Fibroblast of the aortic adventitia (primary cell): ENCODE measurements around the gene SYTL1. TPM values are rescaled to one million over a fixed set of nuclear protein-coding genes. Genes with fewer than 3 reads are reported as not detected.

Experiments
- DNase-seq: peaks from one replicate; pipeline ENCODE4 v3.0.0-alpha.2; 2010; ENCODE audit warnings: low read depth
- H3K4me3 ChIP-seq: 2 replicates; pipeline ENCODE4 v1.5.1; 2011; ENCODE audit warnings: low read depth, mild to moderate bottlenecking, control low read depth, low read length, moderate library complexity
- total RNA-seq: library from RNA; depleted of rRNA; stranded (reverse); fragments of >200 nt; gene quantifications from 2 replicates; pipeline ENCODE4 v1.2.3, GENCODE V29; 2012; ENCODE audit warnings: low replicate concordance
- TF ChIP-seq, protein P1 (sequence below): IDR thresholded peaks from 2 replicates; pipeline ENCODE4 v1.5.1; 2011; ENCODE audit warnings: mild to moderate bottlenecking, low read length, control low read depth, inconsistent platforms; ENCODE audit not compliant: insufficient read depth

The SYTL1 gene
- total RNA-seq, 1 donor = 0.09 TPM

DNA sequence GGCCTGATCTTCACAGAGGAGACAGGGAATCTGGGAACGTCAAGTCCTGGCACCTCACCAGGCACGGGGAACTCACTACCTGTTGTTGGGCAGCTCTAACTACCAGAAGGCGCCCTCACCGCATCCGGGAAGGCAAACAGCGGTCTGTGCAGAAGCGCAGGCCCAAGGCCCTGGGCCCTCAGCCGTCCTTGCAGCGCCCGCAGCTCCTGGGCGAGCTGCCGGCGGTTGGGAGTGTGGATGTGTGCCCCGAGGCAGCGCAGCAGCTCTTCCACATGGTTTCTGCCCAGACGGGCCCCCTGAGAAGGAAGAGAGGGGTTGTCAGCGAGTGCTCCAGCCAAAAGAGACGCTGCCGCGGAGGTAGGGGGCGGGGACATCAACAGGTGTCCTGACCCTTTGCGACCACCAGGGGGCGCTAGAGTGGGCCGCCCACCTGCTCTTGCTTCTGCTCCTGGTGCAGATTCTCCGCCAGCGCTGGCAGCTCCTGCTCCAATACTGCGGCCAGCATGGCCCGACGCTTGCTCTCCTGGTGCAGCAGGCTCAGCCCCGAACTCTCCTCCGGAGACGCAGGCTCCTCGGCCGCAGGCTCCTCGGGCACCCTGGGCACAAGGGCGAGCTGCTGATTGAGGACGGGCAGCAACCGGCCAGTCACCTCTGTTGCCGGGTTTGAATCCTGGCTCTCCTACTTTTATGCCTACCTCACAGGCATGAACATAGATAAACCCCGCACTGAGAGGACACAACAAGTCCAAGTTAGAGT, 15.6 kb downstream of the SYTL1 start:
- H3K4me3 ChIP-seq = no peak overlapping the region
- DNase-seq = peak; percentile 53
- TF ChIP-seq, protein P1, sequence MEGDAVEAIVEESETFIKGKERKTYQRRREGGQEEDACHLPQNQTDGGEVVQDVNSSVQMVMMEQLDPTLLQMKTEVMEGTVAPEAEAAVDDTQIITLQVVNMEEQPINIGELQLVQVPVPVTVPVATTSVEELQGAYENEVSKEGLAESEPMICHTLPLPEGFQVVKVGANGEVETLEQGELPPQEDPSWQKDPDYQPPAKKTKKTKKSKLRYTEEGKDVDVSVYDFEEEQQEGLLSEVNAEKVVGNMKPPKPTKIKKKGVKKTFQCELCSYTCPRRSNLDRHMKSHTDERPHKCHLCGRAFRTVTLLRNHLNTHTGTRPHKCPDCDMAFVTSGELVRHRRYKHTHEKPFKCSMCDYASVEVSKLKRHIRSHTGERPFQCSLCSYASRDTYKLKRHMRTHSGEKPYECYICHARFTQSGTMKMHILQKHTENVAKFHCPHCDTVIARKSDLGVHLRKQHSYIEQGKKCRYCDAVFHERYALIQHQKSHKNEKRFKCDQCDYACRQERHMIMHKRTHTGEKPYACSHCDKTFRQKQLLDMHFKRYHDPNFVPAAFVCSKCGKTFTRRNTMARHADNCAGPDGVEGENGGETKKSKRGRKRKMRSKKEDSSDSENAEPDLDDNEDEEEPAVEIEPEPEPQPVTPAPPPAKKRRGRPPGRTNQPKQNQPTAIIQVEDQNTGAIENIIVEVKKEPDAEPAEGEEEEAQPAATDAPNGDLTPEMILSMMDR = peak; percentile 89

- no peak overlapping the region for H3K4me3 ChIP-seq
- DNase-seq = no peak
- TF ChIP-seq, protein P1 = no peak
Measured at GRCh38 chr1:27358038-27358927, 16.5 kb downstream of the SYTL1 start.

- no peak for DNase-seq
- no peak overlapping the region for H3K4me3 ChIP-seq
- TF ChIP-seq, protein P1 = no peak
Measured at GRCh38 chr1:27358928-27359313, 17.1 kb downstream of the SYTL1 start.

GRCh38 chr1:27359822-27360158, 18.0 kb downstream of the SYTL1 start:
- TF ChIP-seq, protein P1 = no peak
- no peak overlapping the region for H3K4me3 ChIP-seq
- DNase-seq = no peak

- TF ChIP-seq, protein P1 = no peak
- H3K4me3 ChIP-seq = no peak overlapping the region
- no peak for DNase-seq
Measured at GRCh38 chr1:27360159-27361043, 18.6 kb downstream of the SYTL1 start.

DNA sequence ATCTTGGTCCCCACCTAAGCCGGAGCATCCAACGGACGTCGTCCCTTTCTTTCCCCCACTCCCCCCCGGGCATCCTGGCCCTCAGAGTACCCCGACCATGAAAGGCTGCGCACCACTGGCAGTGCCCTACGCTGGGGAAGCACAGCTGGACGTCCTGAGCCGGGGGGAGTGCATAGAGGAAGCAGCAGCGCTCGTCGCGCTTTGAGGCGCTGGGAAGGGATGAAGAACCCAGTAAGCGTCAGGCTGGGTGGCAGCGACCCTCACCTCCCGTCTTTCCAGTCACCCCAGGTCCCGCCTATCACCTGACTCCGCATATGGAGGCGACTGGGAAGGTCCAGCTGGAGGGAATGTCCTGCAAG, 19.2 kb downstream of the SYTL1 start:
- TF ChIP-seq, protein P1 = no peak
- no peak for DNase-seq
- H3K4me3 ChIP-seq = no peak overlapping the region
